ENCODE measurements around the gene DRD4. TPM values are rescaled to one million over a fixed set of nuclear protein-coding genes. Genes with fewer than 3 reads are reported as not detected.
A peak's percentile ranks its signal among the peaks of the same experiment; 100 is the strongest.

DRD4 gene
- total RNA-seq, 1 donor from 2014 or later: 0.63 TPM

DNA sequence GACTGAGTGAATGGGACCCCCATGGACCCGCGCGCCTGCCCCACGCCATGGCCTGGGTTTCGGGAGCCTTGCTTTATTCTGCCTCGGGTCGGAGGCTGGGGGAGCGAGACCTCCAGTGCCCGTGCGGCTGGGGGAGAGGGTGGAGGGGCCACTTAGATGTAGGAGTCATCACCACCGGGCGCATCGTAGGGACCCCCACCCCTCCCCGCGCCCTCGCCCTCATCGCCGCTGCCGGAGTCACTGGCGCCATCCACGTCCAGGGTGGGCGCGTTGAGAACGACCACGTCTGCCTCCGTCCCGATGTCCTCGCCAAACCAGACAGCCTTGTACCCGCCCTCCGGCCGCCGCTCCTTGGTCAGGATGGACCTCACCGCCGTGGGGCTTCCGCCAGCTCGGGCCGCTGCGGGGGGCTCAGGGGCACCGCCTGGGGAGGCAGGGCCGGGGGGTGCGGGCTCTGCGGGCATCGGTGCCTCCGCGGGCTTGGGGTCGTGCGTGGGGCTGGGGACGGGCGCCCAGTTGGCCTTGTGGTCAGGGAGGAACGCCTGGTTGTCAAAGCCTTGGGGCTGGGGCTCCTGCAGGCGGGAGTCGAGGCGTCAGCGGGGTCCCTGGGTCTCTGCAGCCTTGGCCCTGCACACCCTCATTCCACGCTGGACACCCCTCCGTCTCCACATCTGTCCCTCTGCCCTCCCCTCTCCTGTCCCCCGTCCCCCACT is 19.7 kb upstream of the DRD4 start:
- TF ChIP-seq, protein P1, sequence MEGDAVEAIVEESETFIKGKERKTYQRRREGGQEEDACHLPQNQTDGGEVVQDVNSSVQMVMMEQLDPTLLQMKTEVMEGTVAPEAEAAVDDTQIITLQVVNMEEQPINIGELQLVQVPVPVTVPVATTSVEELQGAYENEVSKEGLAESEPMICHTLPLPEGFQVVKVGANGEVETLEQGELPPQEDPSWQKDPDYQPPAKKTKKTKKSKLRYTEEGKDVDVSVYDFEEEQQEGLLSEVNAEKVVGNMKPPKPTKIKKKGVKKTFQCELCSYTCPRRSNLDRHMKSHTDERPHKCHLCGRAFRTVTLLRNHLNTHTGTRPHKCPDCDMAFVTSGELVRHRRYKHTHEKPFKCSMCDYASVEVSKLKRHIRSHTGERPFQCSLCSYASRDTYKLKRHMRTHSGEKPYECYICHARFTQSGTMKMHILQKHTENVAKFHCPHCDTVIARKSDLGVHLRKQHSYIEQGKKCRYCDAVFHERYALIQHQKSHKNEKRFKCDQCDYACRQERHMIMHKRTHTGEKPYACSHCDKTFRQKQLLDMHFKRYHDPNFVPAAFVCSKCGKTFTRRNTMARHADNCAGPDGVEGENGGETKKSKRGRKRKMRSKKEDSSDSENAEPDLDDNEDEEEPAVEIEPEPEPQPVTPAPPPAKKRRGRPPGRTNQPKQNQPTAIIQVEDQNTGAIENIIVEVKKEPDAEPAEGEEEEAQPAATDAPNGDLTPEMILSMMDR (conservative IDR thresholded peaks at IDR 0.05): no peak

GRCh38 chr11:617912-618682 is 19.0 kb upstream of the DRD4 start:
- Mint-ChIP-seq H3K36me3 (ENCODE audit: low read depth) (no peaks in the 10 kb centered on the region), H3K4me3 (peak overlapping the region; percentile 49), H3K4me1 (peaks cover 11% of the 10 kb centered on the region), H3K27me3 (ENCODE audit: low read depth) (peaks cover 3% of the 10 kb centered on the region), H3K27ac (ENCODE audit: unreplicated experiment) (no peak overlapping the region), H3K9me3 (no peaks in the 10 kb centered on the region)
- TF ChIP-seq, protein P1 (conservative IDR thresholded peaks at IDR 0.05): no peak
- DNase-seq (ENCODE audit: low read depth, low spot score): no peak

More for the DNA sequence above, 19.7 kb upstream of the DRD4 start:
- Mint-ChIP-seq H3K36me3 (ENCODE audit: low read depth) (no peaks in the 10 kb centered on the region), H3K4me3 (no peak overlapping the region), H3K27ac (ENCODE audit: unreplicated experiment) (no peak overlapping the region), H3K27me3 (ENCODE audit: low read depth) (peaks cover 3% of the 10 kb centered on the region), H3K4me1 (peaks cover 13% of the 10 kb centered on the region), H3K9me3 (no peaks in the 10 kb centered on the region)
- DNase-seq (ENCODE audit: low read depth, low spot score): no peak

DNA sequence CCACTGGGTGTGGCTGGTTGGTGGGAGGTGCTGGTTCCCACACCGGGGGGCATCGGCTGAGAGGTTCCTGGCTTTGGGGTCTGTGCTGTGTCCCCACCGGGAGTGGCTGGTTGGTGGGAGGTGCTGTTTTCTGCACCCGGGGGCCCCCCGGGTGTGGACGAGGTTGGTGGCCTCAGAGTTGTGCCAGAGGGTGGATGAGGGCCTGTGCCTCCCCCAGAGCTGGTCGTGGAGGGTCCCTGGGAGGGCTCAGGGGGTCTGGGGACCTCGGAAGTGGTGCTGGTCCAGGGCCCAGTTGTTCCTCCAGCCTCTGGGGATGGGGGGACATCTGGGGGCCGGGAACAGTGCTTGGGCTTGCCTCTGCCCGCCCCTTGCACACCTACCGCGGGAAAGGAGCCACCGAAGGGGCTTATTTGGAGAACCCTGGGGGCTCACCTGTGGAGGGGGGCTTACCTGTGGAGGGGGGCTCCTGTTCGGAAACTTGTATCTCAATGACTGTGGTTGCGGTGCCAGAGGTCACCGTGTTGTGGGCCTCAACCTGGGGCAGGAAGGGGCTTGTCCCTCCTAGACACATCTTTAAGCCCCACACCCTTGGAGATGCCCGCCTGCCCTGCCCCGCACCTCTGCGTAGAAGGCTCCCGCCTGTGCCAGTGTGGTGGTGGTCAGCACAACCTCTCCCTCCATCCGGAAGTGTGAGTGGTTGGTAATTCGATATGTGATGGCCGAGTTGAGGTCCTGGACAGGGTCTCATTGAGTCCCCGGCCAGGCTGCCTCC is 18.0 kb upstream of the DRD4 start:
- Mint-ChIP-seq H3K27ac (ENCODE audit: unreplicated experiment) (no peak overlapping the region), H3K27me3 (ENCODE audit: low read depth) (peaks cover 8% of the 10 kb centered on the region)
- TF ChIP-seq, protein P1 (conservative IDR thresholded peaks at IDR 0.05): no peak

DNA sequence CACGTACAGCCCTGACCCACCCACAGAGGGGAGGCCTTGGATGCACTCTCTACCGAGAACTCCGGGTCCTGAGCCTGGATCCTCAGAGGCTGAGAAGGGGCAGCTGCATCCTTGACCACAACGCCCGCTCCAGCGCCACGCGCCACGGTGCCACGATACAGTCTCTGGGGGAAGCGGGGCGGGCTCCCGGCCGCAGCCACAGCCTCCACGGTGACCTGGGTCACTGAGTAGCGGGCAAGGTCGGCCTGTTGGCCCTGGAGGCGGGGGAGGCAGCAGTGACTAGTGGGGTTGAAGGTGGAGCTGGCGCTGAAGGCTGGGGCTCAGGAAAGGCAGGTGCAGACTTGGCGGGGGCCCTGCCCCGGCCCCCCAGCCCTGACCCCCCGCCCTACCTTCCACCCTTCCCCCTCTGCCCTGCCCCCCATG is 17.4 kb upstream of the DRD4 start:
- Mint-ChIP-seq H3K4me3 (no peak overlapping the region), H3K27me3 (ENCODE audit: low read depth) (peaks cover 8% of the 10 kb centered on the region), H3K4me1 (peaks cover 8% of the 10 kb centered on the region), H3K9me3 (no peaks in the 10 kb centered on the region), H3K36me3 (ENCODE audit: low read depth) (no peaks in the 10 kb centered on the region), H3K27ac (ENCODE audit: unreplicated experiment) (no peak overlapping the region)
- no peak for DNase-seq (ENCODE audit: low read depth, low spot score)
- TF ChIP-seq, protein P1 (conservative IDR thresholded peaks at IDR 0.05): no peak

More for the DNA sequence above, 18.0 kb upstream of the DRD4 start:
- H3K9me3 Mint-ChIP-seq: no peaks in the 10 kb centered on the region
- H3K36me3 Mint-ChIP-seq (ENCODE audit: low read depth): no peaks in the 10 kb centered on the region
- peaks cover 11% of the 10 kb centered on the region for H3K4me1 Mint-ChIP-seq
- no peak overlapping the region for H3K4me3 Mint-ChIP-seq
- DNase-seq (ENCODE audit: low read depth, low spot score): no peak

- H3K36me3 Mint-ChIP-seq (ENCODE audit: low read depth): no peaks in the 10 kb centered on the region
- no peak overlapping the region for H3K4me3 Mint-ChIP-seq
- H3K9me3 Mint-ChIP-seq: no peaks in the 10 kb centered on the region
- H3K27ac Mint-ChIP-seq (ENCODE audit: unreplicated experiment): no peak overlapping the region
- peaks cover 8% of the 10 kb centered on the region for H3K27me3 Mint-ChIP-seq (ENCODE audit: low read depth)
- peaks cover 8% of the 10 kb centered on the region for H3K4me1 Mint-ChIP-seq
- TF ChIP-seq, protein P1 (conservative IDR thresholded peaks at IDR 0.05): no peak
- DNase-seq (ENCODE audit: low read depth, low spot score): no peak
Measured at GRCh38 chr11:620201-620600, 16.9 kb upstream of the DRD4 start.
